GM18873 (cell line): ENCODE results near the gene PKD2.
"Not testable (repeated sequence)": the region's sequence is repeated elsewhere in the genome, so short reads cannot be mapped to it uniquely, and the experiment has no call there.

Experiments used
- ATAC-seq: cut with Tn5 transposase; IDR thresholded peaks from one replicate; pipeline ENCODE4 v1.9.1; 2021; ENCODE audit warnings: mild to moderate bottlenecking, moderate library complexity, moderate number of reproducible peaks; ENCODE audit not compliant: unreplicated experiment, low FRiP score

PKD2 gene

DNA sequence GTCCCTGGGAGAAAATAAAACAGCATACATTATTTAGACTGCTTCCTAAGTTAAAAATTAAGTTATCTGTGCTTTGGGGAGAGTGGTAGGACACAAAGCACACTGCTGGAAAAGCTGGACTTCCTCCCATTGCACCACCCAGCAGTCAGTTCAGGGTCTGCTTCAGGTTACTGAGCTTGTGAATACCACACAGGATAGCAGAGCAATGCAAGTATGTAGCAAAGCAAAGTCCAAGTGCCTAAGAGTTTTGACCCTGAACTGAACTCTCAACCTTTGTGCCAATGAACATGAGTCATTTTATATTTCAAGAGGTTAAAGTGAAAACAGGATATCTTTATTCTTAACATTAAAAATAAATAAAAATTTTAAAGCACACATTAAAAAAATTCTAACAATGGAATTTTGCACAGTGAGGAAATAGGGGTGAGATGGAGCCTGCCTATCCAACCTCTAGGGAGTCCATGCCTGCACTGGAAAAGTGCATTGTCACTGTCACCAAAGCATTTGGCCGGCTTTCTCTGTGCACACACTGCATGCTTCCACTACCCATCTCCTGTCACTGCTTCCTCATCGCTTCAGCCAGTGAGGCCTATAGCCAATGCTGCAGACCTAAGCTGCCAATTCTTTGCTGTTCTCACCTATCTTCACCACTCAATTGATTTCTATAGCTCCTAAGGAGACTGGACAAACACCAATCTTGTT, 100.1 kb downstream of the PKD2 start:
- no peak for ATAC-seq

DNA sequence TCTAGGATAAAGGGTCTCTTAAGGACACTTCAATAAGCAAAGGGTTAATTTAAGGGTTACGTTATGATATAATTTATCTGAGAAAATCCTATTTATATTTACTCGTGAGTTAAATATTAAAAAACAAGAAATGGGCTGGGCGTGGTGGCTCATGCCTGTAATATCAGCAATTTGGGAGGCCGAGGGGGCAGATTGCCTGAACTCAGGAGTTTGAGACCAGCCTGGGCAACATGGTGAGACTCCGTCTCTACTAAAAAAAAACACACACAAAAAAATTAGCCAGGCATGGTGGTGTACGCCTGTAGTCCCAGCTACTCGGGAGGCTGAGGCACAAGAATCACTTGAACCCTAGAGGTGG, 100.7 kb downstream of the PKD2 start:
- not testable (repeated sequence) for ATAC-seq

DNA sequence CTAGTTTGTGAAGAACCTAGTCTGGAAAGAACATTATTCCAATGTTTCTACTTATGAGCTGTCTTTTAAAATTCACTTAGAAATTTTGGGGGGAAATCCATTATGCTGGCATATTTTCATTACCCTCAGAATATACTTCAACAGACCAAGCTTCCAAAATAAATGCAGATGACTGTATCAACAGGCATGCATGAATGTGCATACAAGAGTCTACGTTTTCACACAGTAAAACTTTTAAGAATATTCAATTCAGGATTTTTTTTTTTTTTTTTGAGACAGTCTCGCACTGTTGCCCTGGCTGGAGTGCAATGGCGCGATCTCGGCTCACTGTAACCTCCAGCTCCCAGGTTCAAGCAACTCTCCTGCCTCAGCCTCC, 101.3 kb downstream of the PKD2 start:
- no peak for ATAC-seq

DNA sequence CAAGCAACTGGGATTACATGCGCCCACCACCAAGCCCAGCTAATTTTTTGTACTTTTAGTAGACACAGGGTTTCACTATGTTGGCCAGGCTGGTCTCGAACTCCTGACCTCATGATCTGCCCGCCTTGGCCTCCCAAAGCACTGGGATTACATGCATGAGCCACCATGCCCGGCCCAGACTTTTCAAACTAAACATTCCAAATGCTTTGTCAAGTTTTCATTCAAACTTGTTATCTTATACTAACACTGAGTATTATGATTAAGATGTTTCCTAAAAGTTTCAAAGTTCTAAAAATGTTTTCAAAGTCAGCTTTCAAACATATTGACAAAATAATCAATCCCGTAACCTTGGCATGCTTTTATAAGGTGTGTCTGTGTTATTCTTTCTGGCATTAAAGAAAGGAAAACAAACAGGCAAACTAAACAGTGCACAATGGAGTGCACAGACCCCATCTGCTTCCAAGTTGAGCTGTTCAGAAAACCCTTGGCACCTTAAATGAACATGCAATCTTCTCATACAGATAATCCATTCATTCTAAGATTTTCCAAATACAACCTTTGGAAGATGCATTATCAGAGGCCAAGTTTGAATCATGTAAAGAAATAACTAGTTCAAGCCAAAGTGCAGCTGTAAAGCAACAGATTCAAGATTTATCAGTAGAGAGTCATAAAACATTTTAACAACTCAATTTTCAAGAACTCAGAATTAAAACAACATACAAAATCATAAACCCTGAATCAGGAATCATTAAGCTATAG, 101.9 kb downstream of the PKD2 start:
- ATAC-seq, result no peak

DNA sequence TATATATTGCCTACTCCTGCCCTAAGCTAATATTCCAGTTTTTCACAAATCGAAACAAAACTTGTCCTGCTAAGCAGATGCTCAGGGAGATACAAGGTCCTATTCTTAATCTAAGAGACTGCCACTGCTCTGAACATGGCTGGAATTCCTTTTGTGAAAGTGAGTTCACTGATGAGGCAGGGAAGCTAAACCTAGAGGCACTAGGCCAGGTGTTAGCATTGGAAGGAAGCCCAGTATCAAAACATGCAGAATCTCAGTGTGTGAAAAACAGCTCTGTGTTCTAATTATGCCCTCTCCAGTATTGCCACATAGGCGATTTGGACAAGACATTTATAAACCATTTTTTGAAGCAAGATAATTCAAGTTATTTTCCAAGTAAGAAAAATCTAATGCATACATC, 103.4 kb downstream of the PKD2 start:
- no peak for ATAC-seq

DNA sequence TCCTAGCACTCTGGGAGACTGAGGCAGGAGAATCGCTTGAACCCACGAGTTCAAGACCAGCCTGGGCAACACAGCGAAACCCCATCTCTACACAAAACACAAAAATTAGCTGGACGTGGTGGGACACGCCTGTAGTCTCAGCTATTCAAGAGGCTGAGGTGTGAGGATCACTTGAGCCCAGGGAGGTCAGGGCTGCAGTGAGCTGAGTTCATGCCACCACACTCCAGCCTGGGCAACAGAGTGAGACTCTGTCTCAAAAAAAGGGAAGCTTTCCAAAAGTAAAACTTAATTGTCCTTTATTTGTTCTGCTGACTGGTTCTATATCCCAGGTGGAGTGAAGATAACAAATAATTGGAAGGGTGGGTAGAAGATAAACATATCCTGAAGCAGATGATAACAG, 105.4 kb downstream of the PKD2 start:
- ATAC-seq, result no peak

DNA sequence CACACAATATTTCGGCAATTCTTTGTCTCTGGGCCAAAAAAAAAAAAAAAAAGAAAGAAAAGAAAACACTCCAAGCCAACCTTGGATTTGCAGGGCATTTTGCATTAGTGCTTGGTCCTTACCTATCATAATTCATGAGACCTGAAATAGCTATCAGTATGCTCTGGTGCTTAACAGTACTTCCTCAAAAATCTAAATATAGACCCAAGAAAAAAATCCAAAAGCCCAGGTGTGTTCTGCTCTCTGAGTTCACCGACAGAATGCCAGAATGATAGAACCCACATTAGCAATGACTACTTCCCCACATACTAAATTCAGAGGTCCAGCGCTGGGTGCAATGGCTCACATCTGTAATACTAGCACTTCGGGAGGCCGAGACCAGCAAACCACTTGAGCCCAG, 108.2 kb downstream of the PKD2 start:
- no peak for ATAC-seq

DNA sequence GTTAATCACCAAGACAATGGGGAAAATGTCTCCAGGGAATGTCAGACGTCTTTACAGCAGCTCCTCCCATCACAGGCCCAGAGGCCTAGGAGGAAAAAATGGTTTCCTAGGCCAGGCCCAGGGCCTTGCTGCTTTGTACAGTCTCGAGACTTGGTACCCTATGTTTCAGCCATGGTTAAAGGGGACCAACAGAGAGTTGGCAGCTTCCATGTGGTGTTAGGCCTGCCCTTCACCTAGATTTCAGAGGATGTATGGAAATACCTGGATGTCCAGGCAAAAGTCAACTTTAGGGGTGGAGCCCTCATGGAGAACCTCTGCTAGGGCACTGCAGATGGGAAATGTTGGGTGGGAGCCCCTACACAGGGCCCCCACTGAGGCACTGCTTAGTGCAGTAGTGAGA, 112.5 kb downstream of the PKD2 start:
- no peak for ATAC-seq

DNA sequence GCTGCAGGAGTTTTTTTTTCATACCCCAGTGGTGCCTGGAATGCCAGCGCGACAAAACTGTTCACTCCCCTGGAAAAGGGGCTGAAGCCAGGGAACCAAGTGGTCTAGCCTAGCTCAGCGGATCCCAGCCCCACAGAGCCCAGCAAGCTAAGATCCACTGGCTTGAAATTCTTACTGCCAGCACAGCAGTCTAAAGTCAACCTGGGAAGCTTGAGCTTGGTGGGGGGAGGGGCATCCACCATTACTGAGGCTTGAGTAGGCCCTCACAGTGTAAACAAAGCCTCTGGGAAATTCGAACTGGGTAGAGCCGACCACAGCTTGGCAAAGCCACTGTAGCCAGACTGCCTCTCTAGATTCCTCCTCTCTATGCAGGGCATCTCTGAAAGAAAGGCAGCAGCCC, 114.8 kb downstream of the PKD2 start:
- not testable (repeated sequence) for ATAC-seq
